Coronary artery (tissue), 2 donors: Measurements from ENCODE around the gene CIT.

Experiments
- DNase-seq: peaks from one replicate; pipeline ENCODE4 v3.0.0-alpha.2; 2017; ENCODE audit warnings: low spot score
- H3K27ac ChIP-seq, 2 donors: fragments of 200-600 bp; sonication (generic); one replicate each; pipeline ENCODE4 v1.5.1; 2016 to 2019
- H3K4me3 ChIP-seq: fragments of 200-600 bp; sonication (generic); 2 replicates; pipeline ENCODE4 v1.5.1; 2016; ENCODE audit warnings: mild to moderate bottlenecking, moderate library complexity
- CTCF ChIP-seq: fragments of 200-600 bp; sonication (generic); IDR thresholded peaks from one replicate; pipeline ENCODE4 v1.5.1; 2019; ENCODE audit warnings: antibody characterized with exemption

Gene CIT

GRCh38 chr12:119668324-119668841 lies 208.7 kb downstream of the CIT start:
- Histone ChIP-seq H3K4me3 (peak overlapping the region; percentile 81), H3K27ac (peak overlapping the region; percentile 64 to 89)
- TF ChIP-seq CTCF: no peak
- DNase-seq: no peak

- peak within 1 kb of the TSS; percentile 81 for H3K4me3 ChIP-seq
- H3K27ac ChIP-seq: peak within 1 kb of the TSS; percentile 64 to 89
- DNase-seq: peak; percentile 97
- TF ChIP-seq CTCF: peak; percentile 82
Measured at GRCh38 chr12:119667577-119668323, 209.4 kb downstream of the CIT start, which contains the start of gene PRKAB1. TSS of gene PRKAB1 (plus strand) at chr12:119668133. CDS start at chr12:119668245, 112 bp downstream.

- Histone ChIP-seq H3K4me3 (peak overlapping the region; percentile 81), H3K27ac (peak overlapping the region in 1 of 2 donors; percentile 89)
- no peak for TF ChIP-seq CTCF
- DNase-seq: no peak
Measured at GRCh38 chr12:119666900-119667576, 210.1 kb downstream of the CIT start.

GRCh38 chr12:119666226-119666795 lies 210.8 kb downstream of the CIT start:
- no peak for DNase-seq
- TF ChIP-seq CTCF: no peak
- H3K4me3 ChIP-seq: no peak overlapping the region
- H3K27ac ChIP-seq: no peak overlapping the region

- no peak for DNase-seq
- TF ChIP-seq CTCF: no peak
- Histone ChIP-seq H3K27ac (no peak overlapping the region), H3K4me3 (no peak overlapping the region)
Measured at GRCh38 chr12:119665164-119665929, 211.8 kb downstream of the CIT start.

- no peak overlapping the region for H3K27ac ChIP-seq
- TF ChIP-seq CTCF: no peak
- DNase-seq: no peak
- no peak overlapping the region for H3K4me3 ChIP-seq
Measured at GRCh38 chr12:119664642-119665041, 212.5 kb downstream of the CIT start.
